ENCODE measurements around the gene KNCN. TPM values are rescaled to one million over a fixed set of nuclear protein-coding genes. Genes with fewer than 3 reads are reported as not detected.

Gene KNCN
- total and polyA plus RNA-seq, 10 of the 15 experiments (the other 5 are each of a cell fraction or from before 2014, with no cell fraction given) = not detected

DNA sequence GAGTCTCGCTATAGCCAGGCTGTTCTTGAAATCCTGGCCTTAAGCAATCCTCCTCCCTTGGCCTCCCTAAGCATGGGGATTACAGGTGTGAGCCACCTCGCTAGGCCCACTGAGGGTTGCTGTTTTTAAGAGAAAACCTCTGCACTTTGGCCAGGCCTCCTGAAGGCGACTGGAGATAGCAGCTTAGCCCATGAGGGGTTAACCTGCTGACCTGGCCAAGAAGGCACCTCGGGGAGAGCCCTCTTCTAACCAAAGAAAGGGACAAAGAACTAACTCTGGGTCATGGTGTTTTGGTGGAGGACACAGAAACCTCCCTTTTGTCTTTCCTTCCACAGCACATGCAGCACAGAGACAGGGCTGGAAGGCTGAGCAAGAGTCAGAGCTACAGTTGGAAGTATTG is 17.7 kb upstream of the KNCN start:
- no peak overlapping the region for H3K4me3 ChIP-seq
- BruUV-seq (replicated peaks) = no TSS peak
- ChIA-PET CTCF (no interaction called here), POLR2A (no interaction called here), SMC1A (ENCODE audit: uncharacterized antibody, unreplicated experiment) (interaction anchor here (1.1 to 1.4 kb wide), 2 partner anchors 25 to 156 kb away, joined by 3 read pairs; no protein-coding TSS in a partner anchor), RAD21 (ENCODE audit: unreplicated experiment) (no interaction called here)
- no peak for FAIRE-seq
- intact Hi-C loops (cut with micrococcal nuclease; ENCODE audit: unreplicated experiment) (no loop called here), in situ Hi-C loops (cut with MboI) (no loop called here)
- H3K36me3 ChIP-seq (ENCODE audit: control insufficient read depth in 2 of 2, insufficient read depth in 2 of 2, low read length in 1 of 2) = peaks cover under 1 to 3% of the 10 kb centered on the region in 2 experiments; a peak in 2 of 4 replicates
- H3K9me3 ChIP-seq (replicated peaks; ENCODE audit: control insufficient read depth, insufficient read depth, low read length) = no peaks in the 10 kb centered on the region
- WGBS (ENCODE audit: insufficient coverage, insufficient replicate concordance, low lambda C conversion rate, missing lambda C conversion rate) = 82% methylated on average over 4 of the region's 4 CpGs
- no peak for ATAC-seq
- no peak overlapping the region for H3K9ac ChIP-seq (ENCODE audit: control insufficient read depth, insufficient read depth, low read length)
- H4K20me1 ChIP-seq (ENCODE audit: control insufficient read depth, insufficient read depth) = no peaks in the 10 kb centered on the region
- no peaks in the 10 kb centered on the region for H3K27me3 ChIP-seq (replicated peaks in 1 of 2; ENCODE audit: control insufficient read depth in 2 of 2, insufficient read depth in 2 of 2, low read length in 1 of 2)
- no peak overlapping the region for H3K4me2 ChIP-seq (ENCODE audit: control insufficient read depth, insufficient read depth)
- no peak overlapping the region for H3K27ac ChIP-seq (ENCODE audit: control insufficient read depth, insufficient read depth)
- DNase-seq (ENCODE audit: low read depth, low spot score) = no peak
- H3K79me2 ChIP-seq (ENCODE audit: control insufficient read depth, insufficient read depth, low read length) = no peaks in the 10 kb centered on the region
- H3K4me1 ChIP-seq (ENCODE audit: control insufficient read depth, insufficient read depth, low read length) = no peaks in the 10 kb centered on the region
- TF ChIP-seq CEBPZ (IDR thresholded peaks at IDR 0.05; ENCODE audit: low read depth, low read length) (no peak), NR2C1 (IDR thresholded peaks at IDR 0.05) (no peak), NRF1 (conservative IDR thresholded peaks at IDR 0.05; ENCODE audit: low read depth, low read length) (no peak), USF1 (IDR thresholded peaks at IDR 0.05; ENCODE audit: borderline replicate concordance, extremely low read length, insufficient read depth, low read depth, low read length) (no peak), CBX3 (IDR thresholded peaks at IDR 0.05; ENCODE audit: borderline replicate concordance, low read depth) (no peak), CREM (IDR thresholded peaks at IDR 0.05; ENCODE audit: low read depth) (no peak), MYC (IDR thresholded peaks at IDR 0.05; ENCODE audit: insufficient read depth, insufficient read length, insufficient replicate concordance, low read length, severe bottlenecking) (no peak), SPI1 (IDR thresholded peaks at IDR 0.05; ENCODE audit: borderline replicate concordance, insufficient read depth, low read depth, low read length) (no peak), GATAD2B (conservative IDR thresholded peaks at IDR 0.05; ENCODE audit: low read depth) (no peak), ZNF622 (IDR thresholded peaks at IDR 0.05) (no peak), SREBF2 (IDR thresholded peaks at IDR 0.05; ENCODE audit: low read length) (no peak), BHLHE40 (IDR thresholded peaks at IDR 0.05; ENCODE audit: borderline replicate concordance in 1 of 2, low read depth in 2 of 2, low read length in 1 of 2) (no peak), POLR2AphosphoS5 (IDR thresholded peaks at IDR 0.05; ENCODE audit: low read length) (no peak), ELK1 (IDR thresholded peaks at IDR 0.05; ENCODE audit: low read depth, low read length) (no peak), LARP7 (IDR thresholded peaks at IDR 0.05) (no peak)
- TF ChIP-seq, protein P1, sequence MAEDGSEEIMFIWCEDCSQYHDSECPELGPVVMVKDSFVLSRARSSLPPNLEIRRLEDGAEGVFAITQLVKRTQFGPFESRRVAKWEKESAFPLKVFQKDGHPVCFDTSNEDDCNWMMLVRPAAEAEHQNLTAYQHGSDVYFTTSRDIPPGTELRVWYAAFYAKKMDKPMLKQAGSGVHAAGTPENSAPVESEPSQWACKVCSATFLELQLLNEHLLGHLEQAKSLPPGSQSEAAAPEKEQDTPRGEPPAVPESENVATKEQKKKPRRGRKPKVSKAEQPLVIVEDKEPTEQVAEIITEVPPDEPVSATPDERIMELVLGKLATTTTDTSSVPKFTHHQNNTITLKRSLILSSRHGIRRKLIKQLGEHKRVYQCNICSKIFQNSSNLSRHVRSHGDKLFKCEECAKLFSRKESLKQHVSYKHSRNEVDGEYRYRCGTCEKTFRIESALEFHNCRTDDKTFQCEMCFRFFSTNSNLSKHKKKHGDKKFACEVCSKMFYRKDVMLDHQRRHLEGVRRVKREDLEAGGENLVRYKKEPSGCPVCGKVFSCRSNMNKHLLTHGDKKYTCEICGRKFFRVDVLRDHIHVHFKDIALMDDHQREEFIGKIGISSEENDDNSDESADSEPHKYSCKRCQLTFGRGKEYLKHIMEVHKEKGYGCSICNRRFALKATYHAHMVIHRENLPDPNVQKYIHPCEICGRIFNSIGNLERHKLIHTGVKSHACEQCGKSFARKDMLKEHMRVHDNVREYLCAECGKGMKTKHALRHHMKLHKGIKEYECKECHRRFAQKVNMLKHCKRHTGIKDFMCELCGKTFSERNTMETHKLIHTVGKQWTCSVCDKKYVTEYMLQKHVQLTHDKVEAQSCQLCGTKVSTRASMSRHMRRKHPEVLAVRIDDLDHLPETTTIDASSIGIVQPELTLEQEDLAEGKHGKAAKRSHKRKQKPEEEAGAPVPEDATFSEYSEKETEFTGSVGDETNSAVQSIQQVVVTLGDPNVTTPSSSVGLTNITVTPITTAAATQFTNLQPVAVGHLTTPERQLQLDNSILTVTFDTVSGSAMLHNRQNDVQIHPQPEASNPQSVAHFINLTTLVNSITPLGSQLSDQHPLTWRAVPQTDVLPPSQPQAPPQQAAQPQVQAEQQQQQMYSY (CRISPR knock-in tag; IDR thresholded peaks at IDR 0.05) = no peak
- no peak overlapping the region for H2AFZ ChIP-seq (ENCODE audit: control insufficient read depth, low read depth, low read length)
